NCI-H345 treated with DMSO at 0.1 percent for 48 hours (cell line): Measurements from ENCODE around the gene LRRC37A3.
A peak's percentile ranks its signal among the peaks of the same experiment; 100 is the strongest.
"Not testable (repeated sequence)": the region's sequence is repeated elsewhere in the genome, so short reads cannot be mapped to it uniquely, and the experiment has no call there.

Source experiments
- DNase-seq: peaks from one replicate; lab custom pipeline; 2025; ENCODE audit not compliant: unreplicated experiment; lab: John Stamatoyannopoulos, UW

LRRC37A3 gene

GRCh38 chr17:64837018-64837761 is 82.1 kb downstream of the LRRC37A3 start:
- DNase-seq = peak; percentile 34

DNA sequence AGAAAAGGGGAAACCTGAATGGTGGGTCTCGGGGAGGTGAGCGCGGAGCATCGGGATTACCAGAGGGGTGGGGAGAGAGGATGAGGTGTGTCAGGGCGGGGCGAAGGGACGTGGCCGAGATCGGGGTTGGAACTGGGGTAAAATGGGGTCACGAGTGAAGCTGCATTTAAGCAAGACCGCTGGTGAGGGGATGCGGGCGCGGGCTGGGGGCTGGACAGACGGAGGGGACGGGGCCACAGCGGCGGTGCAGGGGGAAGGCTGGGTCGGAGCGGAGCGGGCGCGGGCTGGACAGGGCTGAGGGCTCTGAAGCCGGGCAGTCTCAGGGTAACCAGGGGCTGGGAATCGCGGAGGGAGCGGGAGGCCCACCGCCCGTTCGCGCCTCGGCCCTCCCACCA is 82.7 kb downstream of the LRRC37A3 start:
- not testable (repeated sequence) for DNase-seq

GRCh38 chr17:64834060-64834459 is 85.2 kb downstream of the LRRC37A3 start:
- not testable (repeated sequence) for DNase-seq

DNA sequence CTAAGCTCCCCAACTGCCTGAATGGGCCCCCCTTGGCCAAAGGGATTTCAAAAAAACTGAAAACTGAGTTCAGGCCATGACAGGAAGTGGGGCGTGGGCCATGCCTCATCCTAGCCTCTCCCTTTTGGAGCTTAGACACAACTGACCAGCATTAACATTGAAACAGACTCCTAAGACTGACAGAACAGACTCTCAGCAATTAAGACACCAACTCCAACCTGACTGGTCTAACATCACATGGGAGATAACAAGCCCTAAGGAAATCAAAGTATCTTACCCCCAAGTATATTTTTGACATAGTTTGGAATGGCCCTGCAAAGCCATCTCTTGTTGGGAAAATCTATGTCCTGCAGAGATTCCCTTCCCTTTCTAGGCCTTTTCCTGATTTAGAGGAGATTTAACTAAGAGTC is 88.6 kb downstream of the LRRC37A3 start:
- DNase-seq = not testable (repeated sequence)

GRCh38 chr17:64829824-64830630 is 89.3 kb downstream of the LRRC37A3 start:
- DNase-seq = not testable (repeated sequence)

- DNase-seq = not testable (repeated sequence)
Measured at GRCh38 chr17:64829068-64829467, 90.2 kb downstream of the LRRC37A3 start.

DNA sequence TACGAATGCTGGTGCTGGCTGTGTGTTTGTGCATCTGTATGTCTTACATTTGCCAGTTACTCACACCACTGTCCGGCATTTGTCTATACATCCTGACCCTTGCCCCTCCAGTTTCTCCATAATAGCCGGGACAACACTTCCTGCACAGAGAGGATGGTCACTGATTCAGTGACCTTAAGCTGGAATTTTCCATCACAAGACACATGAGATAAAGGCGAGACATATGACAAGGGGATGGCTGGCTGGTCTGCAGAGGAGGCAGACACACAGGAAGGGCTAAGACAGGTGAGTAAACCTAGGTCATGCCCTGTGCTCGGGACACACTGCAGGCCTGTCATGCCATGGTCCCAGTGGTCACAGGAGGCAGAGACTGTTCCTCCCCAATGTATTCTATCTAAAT is 100.4 kb downstream of the LRRC37A3 start:
- DNase-seq = not testable (repeated sequence)

- not testable (repeated sequence) for DNase-seq
Measured at GRCh38 chr17:64815833-64816198, 103.5 kb downstream of the LRRC37A3 start.

DNA sequence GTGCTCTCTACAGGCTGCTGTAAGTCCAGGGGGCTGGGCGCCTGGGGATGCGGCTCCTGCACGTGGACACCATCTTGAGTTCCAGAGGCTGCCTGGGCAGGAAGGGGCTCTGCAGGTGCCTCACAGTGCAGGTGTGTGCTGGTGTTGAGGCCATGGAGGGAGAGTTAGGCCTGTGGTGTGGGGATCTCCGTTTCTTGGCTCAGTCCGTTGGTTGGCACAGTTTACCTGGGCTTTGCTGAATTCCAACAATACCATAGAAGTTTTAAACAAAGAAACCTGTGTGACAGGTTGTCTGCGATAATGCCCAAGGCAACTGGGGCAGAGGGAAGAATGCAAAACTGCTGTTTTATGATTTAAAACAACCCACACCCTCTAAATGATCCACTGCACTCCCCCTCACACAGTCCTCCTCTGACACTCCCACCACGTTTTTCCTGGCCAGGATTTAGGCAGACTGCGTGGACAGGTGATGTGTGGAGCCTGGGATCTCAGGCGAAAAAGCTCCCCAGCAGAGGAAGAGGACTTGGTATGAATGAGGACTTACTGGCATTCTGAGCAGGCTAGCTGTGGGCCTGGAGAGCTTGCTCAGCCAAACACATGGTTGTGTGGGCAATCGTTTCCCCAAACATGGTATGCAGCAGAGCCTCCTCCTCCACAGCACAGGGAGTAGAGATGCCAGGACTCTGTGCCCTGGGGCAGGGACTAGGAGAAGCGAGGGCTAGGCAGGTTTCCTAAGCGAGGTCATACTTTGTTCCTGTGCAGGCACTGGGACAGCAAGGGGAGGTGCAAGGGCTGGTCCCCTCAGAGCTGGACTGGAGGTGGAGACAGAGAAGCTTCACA is 104.1 kb downstream of the LRRC37A3 start:
- not testable (repeated sequence) for DNase-seq

- DNase-seq = peak; percentile 42
Measured at GRCh38 chr17:64808178-64808977, 110.9 kb downstream of the LRRC37A3 start.
